GM12878 (cell line): ENCODE results near the gene BUB1.

ENCODE experiments used
- BCL11A ChIP-seq: IDR thresholded peaks from 2 replicates; pipeline ENCODE4 v1.6.1; 2011; ENCODE audit warnings: low read depth, low read length
- BMI1 ChIP-seq: fragments of 450-650 bp; IDR thresholded peaks from 2 replicates; pipeline ENCODE4 v1.6.1; 2016; ENCODE audit warnings: mild to moderate bottlenecking, moderate library complexity, borderline replicate concordance
- EZH2 ChIP-seq: IDR thresholded peaks from 2 replicates; pipeline ENCODE4 v1.6.1; 2012; ENCODE audit warnings: low read depth, mild to moderate bottlenecking, control low read depth, inconsistent platforms, low read length, borderline replicate concordance; ENCODE audit not compliant: control insufficient read depth
- JUNB ChIP-seq: IDR thresholded peaks from 2 replicates; pipeline ENCODE4 v1.6.1; 2016; ENCODE audit warnings: antibody characterized with exemption, mild to moderate bottlenecking
- NFXL1 ChIP-seq: fragments of 450-650 bp; IDR thresholded peaks from 2 replicates; pipeline ENCODE4 v1.6.1; 2017; ENCODE audit warnings: antibody characterized with exemption, mild to moderate bottlenecking, borderline replicate concordance
- POLR2AphosphoS5 ChIP-seq: IDR thresholded peaks from 2 replicates; pipeline ENCODE4 v1.6.1; 2011; ENCODE audit warnings: mild to moderate bottlenecking, low read length, inconsistent platforms
- RAD21 ChIP-seq: IDR thresholded peaks from 2 replicates; pipeline ENCODE4 v1.6.1; 2011; ENCODE audit warnings: mild to moderate bottlenecking, low read depth, low read length, moderate library complexity; ENCODE audit not compliant: insufficient read depth
- RCOR1 ChIP-seq: conservative IDR thresholded peaks from 2 replicates; pipeline ENCODE4 v1.6.1; 2012; ENCODE audit warnings: low read depth, low read length, improper control_type of control experiment
- YY1 ChIP-seq: IDR thresholded peaks from 2 replicates; pipeline ENCODE4 v1.6.1; 2011; ENCODE audit warnings: low read depth, mild to moderate bottlenecking, low read length
- TF ChIP-seq, protein P1 (sequence below), 3 experiments: IDR thresholded peaks in 2 of 3; conservative IDR thresholded peaks in 1 of 3; 2 replicates each; pipeline ENCODE4 v1.5.1; 2011; ENCODE audit warnings: low read depth in 3 of 3, low read length in 3 of 3, mild to moderate bottlenecking in 3 of 3, control low read depth in 2 of 3, moderate library complexity in 2 of 3, inconsistent platforms in 1 of 3, mixed read lengths in 1 of 3; ENCODE audit not compliant: control insufficient read depth in 2 of 3, insufficient read depth in 1 of 3; ENCODE audit errors: extremely low read depth in 1 of 3

DNA sequence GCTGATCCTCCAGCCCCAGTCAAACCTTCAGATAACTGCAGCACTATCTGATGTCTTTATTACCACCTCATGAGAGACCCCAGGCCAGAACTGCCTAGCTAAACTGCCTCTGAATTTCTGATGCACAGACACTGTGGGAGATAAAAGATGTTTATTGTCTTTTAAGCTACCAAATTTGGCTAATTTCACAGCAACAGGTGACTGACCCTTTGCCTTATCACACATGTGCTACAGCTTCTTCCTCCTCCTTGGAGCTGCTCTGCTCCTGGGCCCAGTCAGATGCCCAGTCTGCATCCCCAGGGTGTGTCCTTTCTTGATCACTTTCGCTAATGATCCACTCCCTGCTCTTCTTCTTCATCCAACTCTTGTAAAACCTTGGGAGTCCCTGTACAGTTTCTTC lies 34.9 kb upstream of the BUB1 start:
- no peak for TF ChIP-seq POLR2AphosphoS5
- TF ChIP-seq, protein P1, sequence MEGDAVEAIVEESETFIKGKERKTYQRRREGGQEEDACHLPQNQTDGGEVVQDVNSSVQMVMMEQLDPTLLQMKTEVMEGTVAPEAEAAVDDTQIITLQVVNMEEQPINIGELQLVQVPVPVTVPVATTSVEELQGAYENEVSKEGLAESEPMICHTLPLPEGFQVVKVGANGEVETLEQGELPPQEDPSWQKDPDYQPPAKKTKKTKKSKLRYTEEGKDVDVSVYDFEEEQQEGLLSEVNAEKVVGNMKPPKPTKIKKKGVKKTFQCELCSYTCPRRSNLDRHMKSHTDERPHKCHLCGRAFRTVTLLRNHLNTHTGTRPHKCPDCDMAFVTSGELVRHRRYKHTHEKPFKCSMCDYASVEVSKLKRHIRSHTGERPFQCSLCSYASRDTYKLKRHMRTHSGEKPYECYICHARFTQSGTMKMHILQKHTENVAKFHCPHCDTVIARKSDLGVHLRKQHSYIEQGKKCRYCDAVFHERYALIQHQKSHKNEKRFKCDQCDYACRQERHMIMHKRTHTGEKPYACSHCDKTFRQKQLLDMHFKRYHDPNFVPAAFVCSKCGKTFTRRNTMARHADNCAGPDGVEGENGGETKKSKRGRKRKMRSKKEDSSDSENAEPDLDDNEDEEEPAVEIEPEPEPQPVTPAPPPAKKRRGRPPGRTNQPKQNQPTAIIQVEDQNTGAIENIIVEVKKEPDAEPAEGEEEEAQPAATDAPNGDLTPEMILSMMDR (IDR thresholded peaks at IDR 0.05 in 2 of 3, conservative IDR thresholded peaks at IDR 0.05 in 1 of 3; ENCODE audit: control insufficient read depth in 2 of 3, extremely low read depth in 1 of 3, insufficient read depth in 1 of 3, low read depth in 3 of 3, low read length in 3 of 3) = no peak
- TF ChIP-seq RCOR1 = no peak
- TF ChIP-seq BCL11A = no peak
- TF ChIP-seq NFXL1 = no peak
- no peak for TF ChIP-seq YY1
- TF ChIP-seq RAD21 = no peak
- no peak for TF ChIP-seq BMI1
- TF ChIP-seq EZH2 = no peak
- TF ChIP-seq JUNB = no peak
